Coronary artery (tissue), 2 donors: Measurements from ENCODE around the gene CFAP97D2.
"Not testable (repeated sequence)": the region's sequence is repeated elsewhere in the genome, so short reads cannot be mapped to it uniquely, and the experiment has no call there.

Experiments
- DNase-seq: peaks from one replicate; pipeline ENCODE4 v3.0.0-alpha.2; 2017; ENCODE audit warnings: low spot score
- H3K27ac ChIP-seq, 2 donors: fragments of 200-600 bp; sonication (generic); one replicate each; pipeline ENCODE4 v1.5.1; 2016 to 2019
- H3K4me3 ChIP-seq: fragments of 200-600 bp; sonication (generic); 2 replicates; pipeline ENCODE4 v1.5.1; 2016; ENCODE audit warnings: mild to moderate bottlenecking, moderate library complexity
- TF ChIP-seq, protein P1 (sequence below): fragments of 200-600 bp; sonication (generic); IDR thresholded peaks from one replicate; pipeline ENCODE4 v1.5.1; 2019; ENCODE audit warnings: antibody characterized with exemption

The CFAP97D2 gene

GRCh38 chr13:114198556-114198955, 19.5 kb downstream of the CFAP97D2 start:
- H3K27ac ChIP-seq = no peak overlapping the region
- TF ChIP-seq, protein P1, sequence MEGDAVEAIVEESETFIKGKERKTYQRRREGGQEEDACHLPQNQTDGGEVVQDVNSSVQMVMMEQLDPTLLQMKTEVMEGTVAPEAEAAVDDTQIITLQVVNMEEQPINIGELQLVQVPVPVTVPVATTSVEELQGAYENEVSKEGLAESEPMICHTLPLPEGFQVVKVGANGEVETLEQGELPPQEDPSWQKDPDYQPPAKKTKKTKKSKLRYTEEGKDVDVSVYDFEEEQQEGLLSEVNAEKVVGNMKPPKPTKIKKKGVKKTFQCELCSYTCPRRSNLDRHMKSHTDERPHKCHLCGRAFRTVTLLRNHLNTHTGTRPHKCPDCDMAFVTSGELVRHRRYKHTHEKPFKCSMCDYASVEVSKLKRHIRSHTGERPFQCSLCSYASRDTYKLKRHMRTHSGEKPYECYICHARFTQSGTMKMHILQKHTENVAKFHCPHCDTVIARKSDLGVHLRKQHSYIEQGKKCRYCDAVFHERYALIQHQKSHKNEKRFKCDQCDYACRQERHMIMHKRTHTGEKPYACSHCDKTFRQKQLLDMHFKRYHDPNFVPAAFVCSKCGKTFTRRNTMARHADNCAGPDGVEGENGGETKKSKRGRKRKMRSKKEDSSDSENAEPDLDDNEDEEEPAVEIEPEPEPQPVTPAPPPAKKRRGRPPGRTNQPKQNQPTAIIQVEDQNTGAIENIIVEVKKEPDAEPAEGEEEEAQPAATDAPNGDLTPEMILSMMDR = no peak
- DNase-seq = no peak
- H3K4me3 ChIP-seq = no peak overlapping the region

GRCh38 chr13:114199526-114199925, 20.5 kb downstream of the CFAP97D2 start:
- not testable (repeated sequence) for H3K27ac ChIP-seq, DNase-seq, H3K4me3 ChIP-seq

- no peak for DNase-seq
- Histone ChIP-seq H3K27ac (no peak overlapping the region), H3K4me3 (peak overlapping the region; percentile 3)
- TF ChIP-seq, protein P1 = no peak
Observed at GRCh38 chr13:114199954-114200353, 20.9 kb downstream of the CFAP97D2 start.

GRCh38 chr13:114200399-114200911, 21.4 kb downstream of the CFAP97D2 start:
- peak overlapping the region; percentile 3 for H3K4me3 ChIP-seq

GRCh38 chr13:114202581-114202980, 23.5 kb downstream of the CFAP97D2 start:
- Histone ChIP-seq H3K27ac (no peak overlapping the region), H3K4me3 (no peak overlapping the region)
- TF ChIP-seq, protein P1 = no peak
- no peak for DNase-seq

More at GRCh38 chr13:114200399-114200911, 21.4 kb downstream of the CFAP97D2 start:
- no peak for DNase-seq
- no peak overlapping the region for H3K27ac ChIP-seq
- TF ChIP-seq, protein P1 = no peak

DNA sequence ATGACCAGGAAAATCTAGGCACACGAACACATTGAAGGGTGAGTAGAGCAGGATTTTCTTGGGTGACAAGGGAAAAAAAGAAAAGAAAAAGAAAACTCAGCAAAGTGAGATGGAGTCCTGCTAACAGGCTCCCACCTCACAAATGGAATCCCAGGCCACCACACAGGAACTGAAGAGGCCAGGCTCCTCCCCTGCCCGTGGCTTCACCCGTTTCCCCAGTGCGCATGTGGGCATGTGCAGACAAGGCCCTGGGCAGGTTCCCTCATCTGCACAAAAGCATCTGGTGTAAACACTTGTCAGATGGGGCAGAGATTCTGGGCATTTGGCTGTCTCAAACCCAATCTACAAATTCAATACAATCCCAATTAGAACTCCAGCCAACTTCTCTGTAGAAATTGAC, 24.5 kb downstream of the CFAP97D2 start:
- DNase-seq = no peak
- Histone ChIP-seq H3K27ac (no peak overlapping the region), H3K4me3 (no peak overlapping the region)
- TF ChIP-seq, protein P1 = no peak

- TF ChIP-seq, protein P1 = no peak
- H3K27ac ChIP-seq = no peak overlapping the region
- no peak for DNase-seq
- no peak overlapping the region for H3K4me3 ChIP-seq
Observed at GRCh38 chr13:114204894-114205293, 25.8 kb downstream of the CFAP97D2 start.

DNA sequence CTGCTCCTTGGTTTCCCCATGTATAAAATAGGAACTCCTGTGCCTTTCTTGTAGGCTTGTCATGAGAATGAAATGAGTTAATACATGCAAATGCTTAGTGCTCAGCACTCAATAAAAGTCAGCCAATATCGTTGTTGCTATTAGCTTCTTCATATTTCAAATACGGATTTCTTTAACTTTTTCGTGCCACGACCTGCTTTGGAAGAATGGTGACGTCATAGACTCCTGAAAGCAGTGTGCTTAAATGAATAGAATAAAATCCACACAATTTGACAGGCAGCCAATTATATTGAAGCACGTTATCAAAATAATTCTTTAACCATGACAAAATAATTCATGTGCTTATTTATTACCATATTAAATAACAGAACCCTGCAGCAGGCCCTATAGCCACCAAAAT, 29.1 kb downstream of the CFAP97D2 start:
- no peak overlapping the region for H3K4me3 ChIP-seq
- TF ChIP-seq, protein P1 = no peak
- H3K27ac ChIP-seq = no peak overlapping the region
- DNase-seq = no peak
